Measurements from ENCODE around the gene AGR3.

The AGR3 gene

DNA sequence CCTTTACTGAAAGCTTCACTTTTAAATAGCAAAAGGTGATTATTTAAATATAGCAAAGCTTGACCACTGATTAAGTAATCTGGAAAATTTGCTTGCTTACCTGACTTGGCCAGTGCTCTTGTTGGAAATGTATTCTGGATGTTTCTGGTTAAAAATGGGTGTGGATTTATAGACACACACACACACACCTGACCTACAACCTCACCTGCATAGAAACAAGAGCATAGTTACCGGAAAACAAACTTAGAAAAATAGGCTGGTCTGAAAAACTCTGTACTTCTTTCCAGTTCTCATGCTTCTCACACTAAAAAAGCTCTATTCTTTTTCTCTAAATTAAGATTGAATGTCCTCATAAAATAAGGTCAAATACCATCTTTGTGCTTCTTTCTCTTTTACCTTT is at the start of gene AGR3:
AGR3 (minus strand) TSS at position 140 of the 400 bp plus-strand sequence. CDS start 3,365 bp downstream, outside the sequence.
- no peak for DNase-seq (ENCODE audit: low read depth in 2 of 2)

- no peak for DNase-seq (ENCODE audit: low read depth in 2 of 2)
These were observed 49.2 kb upstream of the AGR3 start for GRCh38 chr7:16930946-16931345.

- no peak for DNase-seq (ENCODE audit: low read depth in 2 of 2)
These were observed 47.5 kb upstream of the AGR3 start for GRCh38 chr7:16929146-16929762.

DNA sequence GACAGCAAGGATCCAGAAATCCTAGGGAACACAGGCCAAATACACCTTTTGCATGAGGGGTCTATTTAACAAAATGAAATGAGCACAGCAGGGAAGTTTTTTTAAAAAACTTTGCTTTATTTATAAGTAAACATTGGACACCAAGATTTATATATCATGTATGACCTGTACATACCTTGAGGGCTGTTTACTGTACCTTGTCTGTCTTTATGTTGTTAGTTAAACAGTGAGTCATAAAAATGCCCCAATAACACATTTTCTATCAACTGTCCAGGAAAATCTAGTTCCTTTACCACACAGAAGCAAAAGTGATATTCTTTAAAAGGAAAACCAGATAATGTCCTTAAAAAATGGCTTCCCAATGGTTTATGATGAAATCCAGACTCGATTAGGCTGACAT is 45.1 kb upstream of the AGR3 start:
- DNase-seq (ENCODE audit: low read depth in 2 of 2), result no peak

GRCh38 chr7:16926283-16926682 is 44.5 kb upstream of the AGR3 start:
- no peak for DNase-seq (ENCODE audit: low read depth in 2 of 2)

DNA sequence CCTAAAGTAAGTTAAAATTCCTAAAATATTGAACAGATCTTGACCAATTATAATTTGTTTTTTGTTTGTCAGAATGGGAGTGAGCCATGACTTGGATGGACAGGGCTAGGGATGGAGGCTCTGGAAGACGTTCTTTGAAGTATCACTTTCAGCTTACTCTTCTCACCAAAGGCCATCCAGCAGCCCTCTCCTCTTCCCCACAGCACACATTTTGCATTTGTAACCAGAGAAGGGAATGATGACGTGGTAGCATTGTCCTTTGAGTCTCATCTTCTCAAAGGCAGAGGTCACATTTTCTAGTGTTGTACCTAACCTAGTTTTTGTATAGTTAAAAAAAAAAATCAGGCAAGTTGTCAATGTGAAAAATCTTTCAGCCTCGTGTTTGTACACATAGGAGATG is 43.8 kb upstream of the AGR3 start:
- no peak for DNase-seq (ENCODE audit: low read depth in 2 of 2)

DNA sequence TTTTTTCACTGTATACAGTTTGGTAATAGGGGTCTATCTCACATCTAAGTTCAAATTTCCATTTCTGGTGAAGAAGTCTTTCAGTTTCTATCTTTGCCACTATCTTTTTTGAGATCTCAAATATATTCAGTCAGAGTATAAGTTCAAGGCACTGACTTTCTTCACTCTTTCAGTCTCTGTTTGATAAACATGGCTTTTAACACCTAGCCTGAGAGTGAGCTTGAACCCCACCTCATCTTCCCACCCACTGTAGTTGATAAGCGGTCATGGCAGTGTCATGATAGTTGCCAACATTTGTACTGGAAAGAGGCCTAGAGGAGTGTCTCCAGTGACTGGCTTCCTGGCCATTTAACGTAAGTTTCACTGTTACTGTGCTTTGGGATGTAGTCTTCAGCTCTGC is 41.2 kb upstream of the AGR3 start:
- DNase-seq (ENCODE audit: low read depth in 2 of 2), result no peak

- DNase-seq (ENCODE audit: low read depth in 2 of 2), result no peak
These were observed 40.0 kb upstream of the AGR3 start for GRCh38 chr7:16921644-16922257.

- DNase-seq (ENCODE audit: low read depth in 2 of 2), result no peak
These were observed 39.4 kb upstream of the AGR3 start for GRCh38 chr7:16921151-16921550.

DNA sequence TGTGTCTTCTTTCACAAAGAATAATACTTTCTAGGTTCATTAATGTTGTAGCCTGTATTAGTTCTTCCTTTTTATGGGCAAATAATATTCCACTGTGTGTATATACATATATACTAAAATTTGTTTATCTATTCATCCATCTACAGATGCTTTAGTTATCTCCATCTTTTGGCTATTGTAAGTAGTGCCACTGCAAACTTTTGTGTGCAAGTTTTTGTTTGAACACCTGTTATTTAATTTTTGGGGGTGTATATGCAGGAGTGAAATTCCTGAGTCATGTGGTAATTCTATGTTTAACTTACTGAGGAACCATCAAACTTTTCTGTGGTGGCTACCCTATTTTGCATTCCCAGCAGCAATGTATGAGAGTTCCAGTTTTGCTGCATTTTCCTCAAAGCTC is 37.7 kb upstream of the AGR3 start:
- DNase-seq (ENCODE audit: low read depth in 2 of 2), result no peak

GRCh38 chr7:16918288-16918895 is 36.6 kb upstream of the AGR3 start:
- DNase-seq (ENCODE audit: low read depth in 2 of 2), result no peak

- no peak for DNase-seq (ENCODE audit: low read depth in 2 of 2)
These were observed 35.0 kb upstream of the AGR3 start for GRCh38 chr7:16916738-16917137.

- DNase-seq (ENCODE audit: low read depth in 2 of 2), result no peak
These were observed 34.4 kb upstream of the AGR3 start for GRCh38 chr7:16916105-16916639.

DNA sequence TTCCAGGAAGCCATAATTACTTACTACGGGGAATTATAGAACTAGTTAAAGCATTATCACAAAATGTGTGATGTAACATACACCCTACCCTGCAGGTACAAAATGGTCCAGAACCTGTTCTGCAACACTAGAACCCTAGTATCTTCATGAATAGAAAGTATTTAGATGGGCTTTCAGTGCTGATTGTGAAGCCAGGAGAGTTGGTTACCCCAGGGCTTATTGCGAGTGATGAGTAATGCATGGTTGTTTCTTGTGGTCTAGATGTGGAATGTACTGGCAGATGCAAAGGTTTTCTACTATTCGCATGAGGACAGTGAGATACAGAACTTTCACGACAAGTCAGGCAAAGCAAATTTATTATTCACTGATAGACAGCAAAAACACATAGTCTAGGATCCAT is 33.6 kb upstream of the AGR3 start:
- DNase-seq (ENCODE audit: low read depth in 2 of 2), result no peak

- no peak for DNase-seq (ENCODE audit: low read depth in 2 of 2)
These were observed 33.0 kb upstream of the AGR3 start for GRCh38 chr7:16914771-16915170.

- no peak for DNase-seq (ENCODE audit: low read depth in 2 of 2)
These were observed 31.9 kb upstream of the AGR3 start for GRCh38 chr7:16913643-16914042.

GRCh38 chr7:16912540-16912939 is 30.8 kb upstream of the AGR3 start:
- no peak for DNase-seq (ENCODE audit: low read depth in 2 of 2)

GRCh38 chr7:16908561-16908960 is 26.8 kb upstream of the AGR3 start:
- no peak for DNase-seq (ENCODE audit: low read depth in 2 of 2)

DNA sequence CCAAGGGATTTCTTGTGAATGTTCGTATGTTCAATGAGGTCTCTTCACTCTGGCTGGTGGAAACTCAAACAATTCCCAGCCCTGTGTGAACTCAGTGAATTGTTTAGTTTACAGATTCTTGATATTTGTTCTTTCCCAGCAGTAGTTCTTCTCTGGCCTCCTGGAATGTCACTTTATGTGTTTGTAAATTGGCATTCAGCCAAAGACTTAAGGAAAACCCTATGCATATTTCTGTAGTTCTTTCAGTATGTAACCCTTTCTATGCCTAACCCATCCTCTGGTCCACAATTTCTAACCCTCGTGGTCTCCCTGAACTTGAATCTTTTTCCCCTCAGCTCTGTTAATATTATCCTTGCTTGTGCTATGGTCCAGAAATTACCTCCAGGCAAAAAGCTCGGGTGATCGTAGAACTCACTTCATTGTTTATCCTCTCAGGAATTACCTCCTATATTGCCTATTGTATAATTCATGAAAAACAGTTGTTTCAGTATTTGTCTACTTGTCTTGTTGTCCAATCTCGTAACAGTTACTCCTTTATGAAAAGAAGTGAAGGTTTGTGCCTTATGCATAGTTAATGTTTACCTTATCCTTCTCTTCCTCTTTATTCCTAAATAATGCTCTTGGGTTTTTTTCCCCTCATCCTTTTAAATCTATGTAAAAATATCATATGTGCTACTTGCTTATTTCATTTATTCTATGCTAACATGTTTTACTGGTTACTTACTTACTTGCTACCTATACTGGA is 23.7 kb upstream of the AGR3 start:
- no peak for DNase-seq (ENCODE audit: low read depth in 2 of 2)

GRCh38 chr7:16904076-16904475 is 22.3 kb upstream of the AGR3 start:
- no peak for DNase-seq (ENCODE audit: low read depth in 2 of 2)

DNA sequence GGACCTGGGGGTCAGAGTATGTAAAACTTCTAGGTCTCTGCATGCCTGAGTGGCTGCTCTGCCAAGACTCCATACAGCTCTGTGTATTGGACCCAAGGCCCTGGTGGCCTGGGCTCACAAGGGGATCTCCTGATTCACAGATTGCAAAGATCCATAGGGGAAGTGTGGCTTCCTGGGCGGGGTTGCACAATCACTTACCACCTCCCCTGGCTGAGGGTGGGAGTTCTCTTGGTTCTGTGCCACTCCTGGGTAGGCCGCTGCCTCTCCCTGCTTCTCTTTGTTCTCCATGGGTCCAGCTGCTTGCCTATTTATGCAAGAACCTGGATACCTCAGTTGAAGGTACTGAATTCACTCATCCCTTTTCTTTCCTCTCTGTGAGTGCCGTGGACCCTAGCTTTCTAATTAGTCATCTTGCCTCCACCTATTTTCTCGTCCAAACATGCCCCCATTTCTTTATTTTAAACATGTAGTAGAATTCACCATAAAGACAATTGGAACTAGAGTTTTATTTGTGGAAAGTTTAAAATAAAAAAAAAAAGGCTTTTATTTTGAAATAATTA is 18.5 kb upstream of the AGR3 start:
- no peak for DNase-seq (ENCODE audit: low read depth in 2 of 2)

Measured in stimulated activated CD8-positive, alpha-beta memory T cell treated with anti-CD3 and anti-CD28 coated beads, Interleukin-15, amount 100 ng/mL, for 4 hours (primary cell).